Retina (tissue), 1 donor: ENCODE measurements around the gene LRRC41.
"Not testable (repeated sequence)": the region's sequence is repeated elsewhere in the genome, so short reads cannot be mapped to it uniquely, and the experiment has no call there.

Experiments used
- DNase-seq: peaks from one replicate; pipeline ENCODE4 v3.0.0-alpha.2; 2016

LRRC41 gene

DNA sequence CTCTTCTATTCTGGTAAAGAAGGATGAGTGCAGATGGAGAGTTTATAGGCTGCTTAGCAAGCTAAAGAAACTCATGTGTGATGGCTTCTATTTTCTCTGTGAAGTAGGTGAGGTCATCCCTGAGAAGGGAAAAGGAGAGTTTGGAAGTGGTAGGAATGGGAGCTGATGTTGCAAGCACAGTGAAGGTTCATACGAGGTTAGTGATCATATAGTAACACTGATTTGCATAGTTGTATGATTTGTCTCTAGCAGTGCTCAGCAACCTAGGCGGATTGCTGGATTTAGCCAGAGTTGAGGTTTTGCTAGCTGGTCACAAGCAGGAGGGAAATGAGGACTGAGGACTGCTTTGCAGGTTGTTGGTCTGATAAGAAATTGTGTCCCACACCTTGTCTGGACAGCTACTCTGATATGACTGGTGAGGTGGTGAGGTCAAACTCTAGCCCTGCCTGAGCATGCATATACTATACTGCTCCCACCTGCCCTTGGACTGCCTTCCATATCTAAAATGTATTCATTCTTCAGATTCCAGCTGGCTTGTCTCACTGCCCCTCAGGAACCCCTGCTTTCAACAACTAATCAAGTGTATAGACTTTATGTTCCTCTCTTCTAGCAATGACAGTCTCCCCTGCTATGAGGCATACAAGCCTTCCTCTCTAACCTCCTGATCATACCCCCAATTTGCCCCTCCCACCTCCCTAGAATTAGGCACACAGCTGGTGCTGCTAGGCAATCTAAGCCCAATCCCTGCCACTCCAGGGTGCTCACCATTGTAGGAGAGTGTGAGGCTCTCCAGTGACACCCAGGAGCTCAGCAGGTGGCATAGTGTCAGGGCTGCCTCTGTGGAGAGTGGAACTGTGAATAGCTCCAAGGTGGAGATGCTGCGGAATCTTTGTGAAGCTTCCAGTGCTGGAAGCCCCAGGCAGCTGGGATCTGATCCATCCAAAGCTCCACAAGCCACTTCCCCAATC, 18.5 kb downstream of the LRRC41 start:
- no peak for DNase-seq

- DNase-seq, result no peak
Observed at GRCh38 chr1:46284058-46284457, 19.4 kb downstream of the LRRC41 start.

DNA sequence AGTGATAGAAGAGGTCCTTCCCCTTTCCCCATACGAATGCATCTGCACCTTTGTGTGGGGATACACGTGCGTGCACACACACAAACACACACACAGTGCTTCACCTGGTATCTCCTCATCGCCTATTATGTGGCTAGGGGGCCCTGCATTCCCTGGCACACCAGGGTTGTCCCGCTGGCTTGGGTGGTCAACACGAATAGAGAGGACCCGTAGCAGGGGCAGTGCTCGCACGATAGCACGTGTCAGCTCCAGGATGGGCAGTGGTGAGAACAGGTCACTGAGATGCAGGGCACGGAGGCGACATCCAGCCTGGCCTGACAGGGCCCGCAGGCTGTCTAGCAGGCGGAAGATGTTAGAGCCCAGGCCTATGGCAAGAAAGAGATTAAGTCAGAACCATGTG, 22.4 kb downstream of the LRRC41 start:
- no peak for DNase-seq

- no peak for DNase-seq
Observed at GRCh38 chr1:46280092-46280491, 23.3 kb downstream of the LRRC41 start.

DNA sequence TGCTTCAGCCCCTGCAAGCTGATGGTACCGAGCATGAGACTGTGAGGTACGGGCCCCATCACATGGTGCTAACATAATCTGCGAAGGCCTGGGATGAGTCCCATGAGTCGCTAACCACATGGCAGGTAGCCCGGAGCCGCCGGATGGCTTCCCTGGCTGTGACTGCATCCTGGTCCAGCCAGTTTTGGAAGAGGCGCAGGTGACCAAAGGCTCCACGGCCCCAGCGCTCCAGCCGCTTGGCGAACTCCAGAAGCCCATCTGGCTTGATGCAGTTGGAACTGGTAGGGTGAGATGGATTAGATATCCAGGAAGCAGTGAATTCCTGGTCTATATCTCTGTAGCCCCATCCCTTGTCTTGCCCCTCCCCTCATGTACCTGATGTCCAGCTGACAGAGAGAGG, 24.6 kb downstream of the LRRC41 start:
- no peak for DNase-seq

DNA sequence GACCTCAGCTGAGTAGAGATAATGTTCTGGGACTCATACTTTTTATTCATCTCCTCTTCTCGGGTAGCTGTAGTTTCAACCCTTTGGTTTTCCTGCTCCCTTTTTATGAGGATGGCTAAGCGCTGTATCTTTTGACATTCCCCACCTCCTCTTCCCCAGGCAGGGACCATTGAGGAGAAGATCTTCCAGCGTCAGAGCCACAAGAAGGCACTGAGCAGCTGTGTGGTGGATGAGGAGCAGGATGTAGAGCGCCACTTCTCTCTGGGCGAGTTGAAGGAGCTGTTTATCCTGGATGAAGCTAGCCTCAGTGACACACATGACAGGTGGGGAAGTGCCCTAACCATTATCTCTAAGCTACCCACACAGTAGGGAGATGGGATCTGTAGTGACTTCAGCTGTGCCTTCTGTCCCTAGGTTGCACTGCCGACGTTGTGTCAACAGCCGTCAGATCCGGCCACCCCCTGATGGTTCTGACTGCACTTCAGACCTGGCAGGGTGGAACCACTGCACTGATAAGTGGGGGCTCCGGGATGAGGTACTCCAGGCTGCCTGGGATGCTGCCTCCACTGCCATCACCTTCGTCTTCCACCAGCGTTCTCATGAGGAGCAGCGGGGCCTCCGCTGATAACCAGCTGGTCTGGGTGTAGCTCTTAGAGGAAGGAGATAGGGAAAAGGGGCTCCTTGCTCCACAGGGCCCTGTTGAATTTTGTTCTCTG, 25.6 kb downstream of the LRRC41 start:
- no peak for DNase-seq

DNA sequence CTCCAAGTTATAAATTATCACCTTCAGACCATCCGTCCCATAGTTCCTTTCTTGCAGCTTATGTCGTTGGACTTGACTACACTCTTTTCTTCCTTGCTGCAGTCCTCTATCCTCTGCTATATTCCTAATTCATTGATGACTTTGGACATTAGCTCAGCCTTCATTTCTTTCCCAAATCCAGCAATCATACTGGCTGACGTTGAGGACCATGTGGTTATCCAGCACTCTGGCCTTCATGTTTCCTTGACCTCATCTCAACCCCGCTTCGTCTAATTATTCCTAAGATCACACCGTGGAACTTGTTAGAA, 28.4 kb downstream of the LRRC41 start:
- no peak for DNase-seq

GRCh38 chr1:46274225-46275029, 29.0 kb downstream of the LRRC41 start:
- DNase-seq, result no peak

DNA sequence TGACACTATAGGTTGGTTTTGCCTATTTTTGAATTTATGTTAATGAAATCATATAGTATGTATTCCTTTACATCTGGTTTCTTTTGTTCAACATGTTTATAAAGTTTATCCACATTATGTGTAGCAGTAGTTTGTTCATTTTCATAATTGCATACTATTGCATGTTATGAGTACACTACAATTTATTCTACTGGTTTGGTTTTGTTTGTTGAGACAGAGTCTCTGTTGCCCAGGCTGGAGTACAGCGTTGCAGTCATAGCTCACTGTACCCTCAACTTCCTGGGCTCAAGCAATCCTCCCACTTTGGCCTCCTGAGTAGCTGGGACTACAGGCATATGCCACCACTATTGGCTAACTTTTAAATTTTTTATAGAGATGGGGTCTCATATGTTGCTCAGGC, 34.8 kb downstream of the LRRC41 start:
- no peak for DNase-seq

GRCh38 chr1:46263146-46263545, 40.3 kb downstream of the LRRC41 start:
- DNase-seq, result no peak

- DNase-seq, result no peak
Observed at GRCh38 chr1:46262508-46262907, 40.9 kb downstream of the LRRC41 start.

GRCh38 chr1:46256523-46256922, 46.9 kb downstream of the LRRC41 start:
- DNase-seq, result no peak

GRCh38 chr1:46254668-46255067, 48.7 kb downstream of the LRRC41 start:
- no peak for DNase-seq

DNA sequence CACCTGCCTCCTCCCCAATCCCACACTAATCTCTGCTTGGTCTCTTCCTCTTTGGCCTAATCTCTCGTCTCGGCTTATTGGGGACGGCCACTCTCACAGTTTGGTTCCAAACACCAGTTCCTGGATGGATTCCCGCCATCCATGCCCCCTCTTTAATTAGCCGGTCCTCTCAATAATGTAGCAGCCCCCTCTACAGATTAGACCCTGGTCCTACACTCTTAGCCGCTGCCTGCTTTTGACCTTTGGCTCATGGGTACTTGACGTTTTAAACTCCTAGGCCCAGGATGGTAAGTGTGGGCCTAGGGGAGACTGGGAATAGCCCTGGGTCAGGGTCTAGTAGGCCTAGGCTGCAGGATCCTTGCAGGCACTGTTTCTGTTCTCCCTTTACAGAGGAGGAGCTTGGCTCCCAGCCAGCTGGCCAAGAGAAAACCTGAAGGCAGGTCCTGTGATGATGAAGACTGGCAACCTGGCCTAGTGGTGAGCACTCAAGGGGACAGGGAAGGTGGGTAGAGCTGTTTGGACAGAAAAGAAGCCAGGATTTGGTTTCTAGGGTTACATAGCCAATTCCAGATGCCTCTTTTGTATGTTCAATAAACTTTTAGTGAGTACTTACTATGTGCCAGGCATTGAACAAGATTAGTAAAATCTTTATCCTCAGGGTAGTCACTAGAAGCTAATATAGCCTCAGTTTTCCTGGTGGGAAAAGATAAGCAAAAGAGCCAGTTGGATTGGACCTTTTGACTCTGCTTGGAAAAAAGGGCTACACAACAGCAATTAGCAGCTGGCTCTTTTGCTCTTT, 55.1 kb downstream of the LRRC41 start:
- DNase-seq, result peak; percentile 17

DNA sequence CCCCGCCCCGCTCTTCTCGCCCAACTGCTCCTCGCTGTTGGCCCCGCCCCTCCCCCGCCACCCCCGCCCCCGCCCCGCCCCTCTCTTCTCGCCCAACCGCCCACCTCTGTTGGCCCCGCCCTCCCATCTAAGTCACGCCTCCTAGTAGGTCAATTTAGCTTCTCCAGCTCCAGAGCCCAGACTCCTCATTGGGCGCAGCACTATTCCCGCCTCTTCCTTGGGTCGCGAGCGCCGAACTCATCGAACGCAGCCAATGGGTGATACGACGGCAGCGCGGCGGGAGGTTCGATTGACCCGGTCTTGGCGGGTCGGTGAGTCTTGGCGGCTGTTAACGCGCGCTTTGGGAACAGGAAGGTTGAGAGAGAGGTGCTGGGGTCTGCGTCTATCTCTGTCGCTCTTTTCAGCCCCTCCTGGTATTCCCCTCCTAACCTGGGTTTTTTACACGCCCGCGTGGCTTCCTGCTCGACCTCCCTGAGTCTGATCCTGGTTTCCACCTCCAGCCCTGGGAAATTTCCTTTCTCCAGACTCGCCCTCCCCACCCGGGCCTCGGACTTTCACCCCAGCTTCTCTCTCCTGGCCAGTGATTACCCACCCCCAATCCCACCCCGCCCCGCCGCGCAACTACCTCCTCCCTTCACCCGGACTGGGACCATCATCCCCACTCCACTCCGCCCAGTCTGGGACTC, 55.8 kb downstream of the LRRC41 start, which contains the start of gene RAD54L:
Gene RAD54L, plus strand, starts transcription at position 328 of the 686 bp plus-strand sequence. CDS start 643 bp downstream, outside the sequence.
- peak; percentile 96 for DNase-seq

- DNase-seq, result peak; percentile 76
Observed at GRCh38 chr1:46246548-46247435, 56.6 kb downstream of the LRRC41 start.

GRCh38 chr1:46246136-46246535, 57.3 kb downstream of the LRRC41 start:
- DNase-seq, result not testable (repeated sequence)

- no peak for DNase-seq
Observed at GRCh38 chr1:46244656-46245371, 58.6 kb downstream of the LRRC41 start.

DNA sequence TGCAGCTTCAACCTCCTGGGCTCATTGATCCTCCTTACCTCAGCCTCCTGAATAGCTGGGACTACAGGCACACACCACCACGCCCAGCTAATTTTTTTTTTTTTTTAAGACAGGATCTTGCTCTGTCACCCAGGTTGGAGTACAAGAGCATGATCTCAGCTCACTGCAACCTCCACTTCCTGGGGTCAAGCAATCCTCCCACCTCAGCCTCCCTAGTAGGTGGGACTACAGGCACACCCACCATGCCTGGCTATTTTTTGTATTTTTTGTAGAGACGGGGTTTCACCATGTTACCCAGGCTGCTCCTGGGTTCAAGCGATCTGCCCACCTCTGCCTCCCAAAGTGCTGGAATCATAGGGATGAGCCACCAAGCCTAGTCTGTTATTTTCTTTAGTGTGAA, 59.6 kb downstream of the LRRC41 start:
- DNase-seq, result not testable (repeated sequence)

GRCh38 chr1:46242918-46243317, 60.5 kb downstream of the LRRC41 start:
- no peak for DNase-seq
